Pons (tissue), 1 donor: ENCODE results near the gene RXYLT1.
"Not testable (repeated sequence)": the region's sequence is repeated elsewhere in the genome, so short reads cannot be mapped to it uniquely, and the experiment has no call there.

Source experiments
- DNase-seq: peaks from one replicate; pipeline ENCODE4 v3.0.0-alpha.2; 2016; ENCODE audit warnings: low spot score

Gene RXYLT1, protein sequence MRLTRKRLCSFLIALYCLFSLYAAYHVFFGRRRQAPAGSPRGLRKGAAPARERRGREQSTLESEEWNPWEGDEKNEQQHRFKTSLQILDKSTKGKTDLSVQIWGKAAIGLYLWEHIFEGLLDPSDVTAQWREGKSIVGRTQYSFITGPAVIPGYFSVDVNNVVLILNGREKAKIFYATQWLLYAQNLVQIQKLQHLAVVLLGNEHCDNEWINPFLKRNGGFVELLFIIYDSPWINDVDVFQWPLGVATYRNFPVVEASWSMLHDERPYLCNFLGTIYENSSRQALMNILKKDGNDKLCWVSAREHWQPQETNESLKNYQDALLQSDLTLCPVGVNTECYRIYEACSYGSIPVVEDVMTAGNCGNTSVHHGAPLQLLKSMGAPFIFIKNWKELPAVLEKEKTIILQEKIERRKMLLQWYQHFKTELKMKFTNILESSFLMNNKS

GRCh38 chr12:63779498-63780481, at the start of gene RXYLT1:
TSS of gene RXYLT1 (plus strand) at chr12:63779909. CDS start at chr12:63779961, 52 bp downstream.
- DNase-seq = peak; percentile 65

- not testable (repeated sequence) for DNase-seq
Measured at GRCh38 chr12:63732779-63733178, 46.9 kb upstream of the RXYLT1 start.

- not testable (repeated sequence) for DNase-seq
Measured at GRCh38 chr12:63733585-63733984, 46.1 kb upstream of the RXYLT1 start.

GRCh38 chr12:63740551-63740950, 39.2 kb upstream of the RXYLT1 start:
- not testable (repeated sequence) for DNase-seq

DNA sequence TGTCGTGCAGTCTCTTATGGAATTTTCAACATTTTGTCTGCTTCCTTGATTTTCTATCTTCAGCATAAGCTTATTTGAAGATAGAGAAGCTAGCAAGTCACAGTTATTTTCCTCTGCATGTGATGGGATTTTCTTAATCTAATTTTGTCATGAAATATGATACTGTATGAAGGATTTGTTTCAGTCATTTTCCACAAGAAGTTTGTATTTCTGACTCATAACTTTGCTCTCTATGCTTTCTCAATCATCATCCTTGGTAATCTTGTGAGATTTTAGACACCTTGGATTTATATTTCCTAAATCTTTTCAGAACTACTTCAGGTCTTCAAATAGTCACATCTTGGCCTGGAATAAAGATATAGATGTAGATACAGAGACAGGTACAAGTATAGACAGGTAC, 38.3 kb upstream of the RXYLT1 start:
- not testable (repeated sequence) for DNase-seq

DNA sequence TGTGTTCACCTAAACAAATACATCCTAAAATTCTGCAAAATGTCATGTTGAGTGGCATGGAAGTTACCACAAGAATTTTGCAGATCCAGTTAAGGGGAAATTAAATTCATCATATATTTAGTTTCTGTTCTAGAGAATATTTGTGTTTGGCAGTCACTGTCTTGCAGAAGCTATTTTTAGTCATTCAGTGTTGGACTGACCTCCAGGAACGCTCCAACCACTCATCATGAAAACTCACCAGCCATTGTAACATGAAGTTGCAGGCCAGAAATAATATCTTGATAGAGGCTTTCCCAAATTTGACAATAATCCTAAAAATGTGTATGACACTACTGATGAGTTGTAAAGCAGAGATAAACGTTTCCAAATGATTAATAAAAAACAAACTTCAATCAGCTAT, 35.6 kb upstream of the RXYLT1 start:
- not testable (repeated sequence) for DNase-seq

GRCh38 chr12:63746470-63746869, 33.2 kb upstream of the RXYLT1 start:
- not testable (repeated sequence) for DNase-seq

- DNase-seq = not testable (repeated sequence)
Measured at GRCh38 chr12:63747136-63747535, 32.6 kb upstream of the RXYLT1 start.

DNA sequence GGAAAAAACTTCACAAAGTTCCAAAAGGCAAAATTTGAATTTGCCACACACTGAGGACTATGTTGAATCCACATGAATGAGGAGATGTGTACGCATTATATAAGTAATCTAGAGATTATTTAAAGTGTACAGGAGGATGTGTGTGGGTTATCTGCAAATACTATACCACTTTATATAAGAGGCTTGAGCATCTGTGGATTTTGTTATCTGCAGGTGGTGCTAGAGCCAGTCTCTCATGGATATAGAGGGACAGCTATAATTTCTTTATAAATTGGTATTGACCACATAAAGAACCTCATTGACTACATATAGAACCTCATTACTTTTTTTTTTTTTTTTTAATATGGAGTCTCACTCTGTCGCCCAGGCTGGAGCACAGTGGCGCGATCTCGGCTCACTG, 32.2 kb upstream of the RXYLT1 start:
- DNase-seq = no peak

- no peak for DNase-seq
Measured at GRCh38 chr12:63752283-63752682, 27.4 kb upstream of the RXYLT1 start.

DNA sequence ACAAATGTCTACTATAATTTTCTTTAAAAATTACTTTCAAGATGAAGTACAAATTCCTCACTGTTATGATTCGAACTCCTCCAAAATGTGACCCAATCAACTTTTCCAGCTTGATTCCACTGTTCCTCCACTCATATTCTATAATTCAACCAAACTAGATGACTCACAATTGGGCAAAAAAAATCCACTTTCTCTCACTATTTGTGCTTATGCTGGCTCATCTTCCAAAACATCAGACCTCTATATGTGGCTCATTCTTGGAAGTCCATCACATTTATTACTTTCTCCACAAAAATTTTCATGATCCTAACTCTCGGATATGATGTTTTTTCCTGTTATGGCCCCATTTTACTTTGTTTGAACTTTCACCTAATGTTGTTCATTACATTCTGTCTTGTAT, 26.9 kb upstream of the RXYLT1 start:
- DNase-seq = no peak

GRCh38 chr12:63753743-63754142, 26.0 kb upstream of the RXYLT1 start:
- DNase-seq = no peak

- DNase-seq = no peak
Measured at GRCh38 chr12:63764481-63764880, 15.2 kb upstream of the RXYLT1 start.

DNA sequence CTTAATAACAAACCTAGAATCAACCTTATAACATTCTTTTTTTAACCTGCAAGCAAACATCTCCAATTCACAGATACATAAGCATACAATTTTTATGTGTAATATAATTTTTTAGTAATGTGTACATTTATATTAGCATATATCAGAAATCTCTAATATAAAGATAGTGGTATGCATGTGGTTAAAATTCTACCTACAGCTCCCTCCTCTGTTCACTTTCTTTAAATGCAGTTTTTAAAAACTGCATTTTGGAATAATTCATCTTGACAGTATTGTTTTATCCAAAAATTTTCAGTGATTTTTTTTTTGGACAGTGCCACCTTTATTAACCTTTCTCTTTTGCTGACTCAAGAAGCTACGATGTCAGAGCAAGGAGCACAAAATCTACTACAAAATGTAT, 13.2 kb upstream of the RXYLT1 start:
- DNase-seq = no peak

DNA sequence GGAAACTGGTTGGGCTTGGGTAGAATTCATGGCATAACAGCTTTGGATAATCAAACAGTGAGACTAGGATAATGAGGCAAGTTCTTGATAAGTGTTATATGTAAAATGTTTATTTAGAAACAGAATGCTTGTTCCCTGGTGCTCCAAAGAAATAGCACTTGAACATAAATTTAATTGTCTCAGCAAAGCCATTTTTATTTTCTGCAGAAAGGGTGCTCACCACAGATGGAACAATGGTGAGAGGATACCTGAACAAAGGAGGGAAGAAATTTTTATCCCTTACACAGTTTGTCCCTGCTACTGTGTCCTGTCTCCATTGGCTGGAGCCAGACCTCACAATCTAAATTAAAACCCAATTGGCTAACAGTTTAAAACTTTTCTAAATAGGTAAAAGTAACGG, 9.3 kb upstream of the RXYLT1 start:
- no peak for DNase-seq

- no peak for DNase-seq
Measured at GRCh38 chr12:63777340-63777739, 2.4 kb upstream of the RXYLT1 start.

DNA sequence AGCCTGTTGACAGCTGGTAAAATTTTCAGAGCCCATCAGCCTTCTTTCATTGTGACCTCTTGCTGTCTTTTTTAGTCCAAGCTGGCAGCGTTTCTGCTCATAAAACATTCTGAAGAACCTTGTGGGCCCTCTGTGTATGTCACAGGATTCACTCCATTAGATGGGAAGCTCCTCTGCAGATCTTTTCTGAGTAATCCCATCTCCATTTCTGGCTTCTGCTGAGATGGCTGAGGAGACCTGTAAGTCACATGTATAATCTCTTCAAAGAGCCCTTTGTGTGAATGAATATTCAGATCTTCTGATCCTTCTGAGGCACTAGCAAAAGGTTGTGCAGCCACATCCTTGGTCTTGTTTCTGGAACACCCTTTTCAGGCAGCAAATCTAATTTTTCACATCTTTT, 2.8 kb downstream of the RXYLT1 start:
- peak; percentile 11 for DNase-seq

GRCh38 chr12:63787306-63787705, 7.6 kb downstream of the RXYLT1 start:
- no peak for DNase-seq

DNA sequence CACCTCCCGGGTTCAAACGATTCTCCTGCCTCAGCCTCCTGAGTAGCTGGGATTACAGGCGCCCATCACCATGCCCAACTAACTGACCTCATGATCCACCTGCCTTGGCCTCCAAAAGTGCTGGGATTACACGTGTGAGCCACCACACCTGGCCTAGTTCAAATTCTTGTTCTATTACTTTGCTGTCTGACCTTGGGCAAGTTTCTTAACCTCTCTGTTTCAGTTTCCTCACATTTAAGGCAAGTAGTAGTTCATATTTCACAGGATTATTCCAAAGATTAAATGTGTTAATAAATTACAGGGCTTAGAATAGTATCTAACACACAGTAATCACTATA, 10.9 kb downstream of the RXYLT1 start:
- DNase-seq = no peak

- DNase-seq = no peak
Measured at GRCh38 chr12:63792338-63792737, 12.6 kb downstream of the RXYLT1 start.

- DNase-seq = no peak
Measured at GRCh38 chr12:63795032-63795687, 15.5 kb downstream of the RXYLT1 start.

DNA sequence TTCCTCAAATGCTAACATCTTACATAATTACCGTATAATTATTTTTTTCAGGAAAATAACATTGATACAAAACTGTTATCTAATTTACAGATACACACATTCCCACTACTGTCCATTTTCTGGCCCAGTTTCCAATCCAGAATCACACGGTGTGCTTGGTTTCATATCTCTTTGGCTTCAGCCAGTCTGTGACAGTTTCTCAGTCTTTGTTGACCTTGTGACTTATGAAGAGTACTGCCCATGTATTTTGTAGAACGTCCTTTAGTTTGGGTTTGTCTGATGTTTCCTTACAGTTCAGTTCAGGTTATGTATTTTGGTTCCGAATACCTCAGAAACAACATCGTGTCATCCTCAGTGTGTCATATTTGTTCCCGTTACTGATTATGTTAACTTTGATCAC, 16.2 kb downstream of the RXYLT1 start:
- no peak for DNase-seq
